ENCODE results near the gene RAB3A.

RAB3A gene

GRCh38 chr19:18191640-18192062 is 12.2 kb downstream of the RAB3A start:
- no peak for TF ChIP-seq CTCF (conservative IDR thresholded peaks at IDR 0.05; ENCODE audit: low read depth, low read length)
- peak overlapping the region; percentile 62 for H3K4me3 ChIP-seq (ENCODE audit: low read depth, low read length)
- no peak for DNase-seq (ENCODE audit: low read depth)

GRCh38 chr19:18190278-18190677 is 13.6 kb downstream of the RAB3A start:
- no peak for TF ChIP-seq CTCF (conservative IDR thresholded peaks at IDR 0.05; ENCODE audit: low read depth, low read length)
- DNase-seq (ENCODE audit: low read depth) = no peak
- no peak overlapping the region for H3K4me3 ChIP-seq (ENCODE audit: low read depth, low read length)

GRCh38 chr19:18185538-18185937 is 18.3 kb downstream of the RAB3A start:
- no peak for TF ChIP-seq CTCF (conservative IDR thresholded peaks at IDR 0.05; ENCODE audit: low read depth, low read length)
- H3K4me3 ChIP-seq (ENCODE audit: low read depth, low read length) = no peak overlapping the region
- no peak for DNase-seq (ENCODE audit: low read depth)

GRCh38 chr19:18183529-18183928 is 20.3 kb downstream of the RAB3A start:
- no peak for TF ChIP-seq CTCF (conservative IDR thresholded peaks at IDR 0.05; ENCODE audit: low read depth, low read length)
- DNase-seq (ENCODE audit: low read depth) = no peak
- H3K4me3 ChIP-seq (ENCODE audit: low read depth, low read length) = no peak overlapping the region

- DNase-seq (ENCODE audit: low read depth) = no peak
- TF ChIP-seq CTCF (conservative IDR thresholded peaks at IDR 0.05; ENCODE audit: low read depth, low read length) = no peak
- no peak overlapping the region for H3K4me3 ChIP-seq (ENCODE audit: low read depth, low read length)
These were observed 23.9 kb downstream of the RAB3A start for GRCh38 chr19:18179957-18180356.

- H3K4me3 ChIP-seq (ENCODE audit: low read depth, low read length) = no peak overlapping the region
- DNase-seq (ENCODE audit: low read depth) = no peak
- TF ChIP-seq CTCF (conservative IDR thresholded peaks at IDR 0.05; ENCODE audit: low read depth, low read length) = no peak
These were observed 27.2 kb downstream of the RAB3A start for GRCh38 chr19:18176367-18177310.

GRCh38 chr19:18174983-18175382 is 28.9 kb downstream of the RAB3A start:
- DNase-seq (ENCODE audit: low read depth) = no peak
- TF ChIP-seq CTCF (conservative IDR thresholded peaks at IDR 0.05; ENCODE audit: low read depth, low read length) = no peak
- H3K4me3 ChIP-seq (ENCODE audit: low read depth, low read length) = no peak overlapping the region
